GM12801 (cell line): ENCODE data around the gene GYS1.

ENCODE experiments used
- TF ChIP-seq, protein P1 (sequence below): IDR thresholded peaks from one replicate; pipeline ENCODE4 v1.5.1; 2011; ENCODE audit warnings: control low read depth; ENCODE audit not compliant: insufficient read length; ENCODE audit errors: extremely low read depth

GYS1 gene

DNA sequence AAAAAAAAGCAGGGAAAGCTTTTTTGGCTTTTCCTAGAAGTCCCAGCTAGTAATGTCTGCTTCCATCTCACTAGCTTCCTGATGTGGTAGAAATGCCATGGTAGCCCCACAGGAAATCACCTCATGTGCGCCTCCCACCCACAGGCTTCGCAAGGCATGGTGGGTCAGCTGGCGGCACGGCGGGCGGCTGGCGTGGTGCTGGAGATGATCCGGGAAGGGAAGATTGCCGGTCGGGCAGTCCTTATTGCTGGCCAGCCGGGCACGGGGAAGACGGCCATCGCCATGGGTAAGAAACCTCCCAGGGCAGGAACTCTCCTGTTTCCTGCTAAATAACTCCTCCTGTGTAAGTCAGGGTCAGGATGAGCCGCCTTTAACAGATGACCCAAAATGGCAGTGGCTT lies 11.0 kb upstream of the GYS1 start:
- TF ChIP-seq, protein P1, sequence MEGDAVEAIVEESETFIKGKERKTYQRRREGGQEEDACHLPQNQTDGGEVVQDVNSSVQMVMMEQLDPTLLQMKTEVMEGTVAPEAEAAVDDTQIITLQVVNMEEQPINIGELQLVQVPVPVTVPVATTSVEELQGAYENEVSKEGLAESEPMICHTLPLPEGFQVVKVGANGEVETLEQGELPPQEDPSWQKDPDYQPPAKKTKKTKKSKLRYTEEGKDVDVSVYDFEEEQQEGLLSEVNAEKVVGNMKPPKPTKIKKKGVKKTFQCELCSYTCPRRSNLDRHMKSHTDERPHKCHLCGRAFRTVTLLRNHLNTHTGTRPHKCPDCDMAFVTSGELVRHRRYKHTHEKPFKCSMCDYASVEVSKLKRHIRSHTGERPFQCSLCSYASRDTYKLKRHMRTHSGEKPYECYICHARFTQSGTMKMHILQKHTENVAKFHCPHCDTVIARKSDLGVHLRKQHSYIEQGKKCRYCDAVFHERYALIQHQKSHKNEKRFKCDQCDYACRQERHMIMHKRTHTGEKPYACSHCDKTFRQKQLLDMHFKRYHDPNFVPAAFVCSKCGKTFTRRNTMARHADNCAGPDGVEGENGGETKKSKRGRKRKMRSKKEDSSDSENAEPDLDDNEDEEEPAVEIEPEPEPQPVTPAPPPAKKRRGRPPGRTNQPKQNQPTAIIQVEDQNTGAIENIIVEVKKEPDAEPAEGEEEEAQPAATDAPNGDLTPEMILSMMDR: no peak

DNA sequence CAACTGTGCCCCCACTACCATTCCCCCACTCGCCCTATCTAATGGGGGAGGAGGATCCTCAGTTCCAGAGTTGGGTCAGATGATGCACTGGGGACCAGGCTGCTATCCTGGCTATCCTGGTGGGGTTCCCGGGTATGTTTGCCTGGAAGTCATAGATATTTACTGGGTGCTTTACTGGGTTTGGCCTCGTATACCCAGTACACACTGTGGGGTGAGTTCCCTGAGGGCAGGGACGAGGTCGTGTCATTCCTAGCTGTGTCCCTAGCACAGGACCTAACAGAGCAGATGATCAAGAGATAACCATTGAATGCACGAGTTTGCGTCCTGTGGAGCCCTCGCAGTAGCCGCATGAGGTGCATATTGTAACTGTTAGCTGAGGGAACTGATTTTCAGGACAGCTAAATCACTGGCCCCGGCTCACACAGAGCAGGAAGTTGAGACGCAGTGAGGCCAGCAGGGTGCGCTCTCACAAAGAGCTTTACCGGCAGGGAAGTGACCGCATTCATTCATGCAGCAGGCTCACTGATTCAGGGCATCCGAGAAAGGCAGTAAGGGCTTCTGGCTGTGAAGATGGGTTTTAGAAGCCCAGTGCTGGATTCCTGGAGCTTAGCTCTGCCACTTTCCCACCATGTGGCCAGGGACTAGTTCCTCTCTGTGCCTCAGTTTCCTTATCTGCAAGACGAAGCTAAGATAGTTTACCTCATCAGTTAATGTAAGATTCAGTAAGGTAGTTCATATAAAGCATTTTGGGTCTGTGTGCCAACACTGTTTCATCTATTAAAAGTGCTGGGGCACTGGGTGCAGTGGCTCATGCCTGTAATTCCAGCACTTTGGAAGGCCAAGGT lies 6.6 kb upstream of the GYS1 start:
- TF ChIP-seq, protein P1: no peak

GRCh38 chr19:48997972-48998371 lies 4.9 kb upstream of the GYS1 start:
- TF ChIP-seq, protein P1: no peak

DNA sequence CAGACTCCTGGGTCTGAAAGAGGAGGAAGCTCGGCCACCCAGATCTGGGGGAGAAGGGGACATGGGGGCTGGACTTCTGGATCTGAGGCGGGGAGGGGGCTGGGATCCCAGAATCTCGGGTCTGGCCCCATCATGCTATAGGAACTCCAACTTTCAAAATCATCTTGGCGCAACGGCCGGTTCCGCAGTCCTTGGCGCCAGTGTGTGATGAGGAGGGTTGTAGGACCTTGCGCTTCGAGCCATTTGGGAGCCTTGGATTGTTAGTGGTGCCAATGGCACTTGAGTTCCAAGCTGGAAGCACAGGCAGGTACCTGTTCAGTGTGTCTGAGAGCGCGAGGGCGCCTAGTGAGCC lies 902 bp upstream of the GYS1 start:
- TF ChIP-seq, protein P1: no peak

GRCh38 chr19:48992581-48993174 lies 431 bp downstream of the GYS1 start:
- TF ChIP-seq, protein P1: no peak

DNA sequence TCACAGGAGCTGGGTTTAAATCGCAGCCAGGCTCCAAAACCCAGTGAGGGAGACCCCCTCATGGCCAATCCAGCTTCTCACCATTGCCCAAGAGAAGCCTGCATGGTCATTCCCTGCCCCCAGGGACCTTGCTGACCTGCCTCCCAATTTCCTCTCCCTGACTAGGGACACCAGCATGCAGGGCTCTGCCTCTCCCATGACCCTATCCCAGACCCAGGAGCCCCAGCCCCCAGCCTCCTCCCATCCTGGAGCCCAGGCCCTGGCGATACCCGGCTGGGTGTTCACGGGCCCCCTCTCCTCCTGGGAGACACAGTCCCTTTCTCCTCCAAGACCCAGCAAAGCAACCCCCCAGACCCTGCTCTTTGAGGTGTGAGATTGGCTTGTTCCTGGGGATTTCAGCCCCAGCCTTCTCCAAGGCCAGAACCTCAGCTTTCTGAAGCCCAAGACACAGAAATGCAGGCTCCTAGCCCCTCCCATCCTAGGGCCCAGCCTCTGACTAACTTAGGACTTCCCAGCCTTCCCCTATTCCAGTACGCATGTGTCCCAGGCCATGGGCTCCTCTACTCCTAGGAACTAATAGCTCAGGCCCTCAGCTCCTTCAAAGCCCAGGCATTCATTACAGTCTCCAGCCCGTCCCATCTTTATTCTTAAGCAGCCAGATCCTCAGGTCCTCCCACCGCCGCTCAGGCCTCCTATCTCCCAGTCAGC lies 1.1 kb downstream of the GYS1 start:
- TF ChIP-seq, protein P1: no peak

- TF ChIP-seq, protein P1: no peak
These were observed 2.0 kb downstream of the GYS1 start for GRCh38 chr19:48991011-48991609.
